ENCODE data around the gene DTL. TPM values are rescaled to one million over a fixed set of nuclear protein-coding genes. Genes with fewer than 3 reads are reported as not detected.

The DTL gene
- polyA plus RNA-seq, 1 of the 3 experiments (the other 2 are of a cell fraction) = 9.3 TPM

Small RNAs within 50 kb of the gene (small RNA-seq; reads per million reads assigned to genes)
- gene MIR3122 (0 reads per million in 7 experiments), gene RF00568 (0 reads per million in 7 experiments), gene RN7SKP98 (0 reads per million in 7 experiments)

Other genes starting within 250 kb of the DTL start
- 4.8 and 6.3 TPM in 2 replicates for gene LPGAT1, start 205.0 kb upstream of the DTL start, polyA plus RNA-seq (2012; rRNA removed)
- gene INTS7, start 191 bp upstream of the DTL start, polyA plus RNA-seq (2012; rRNA removed) = 8.7 and 11.7 TPM in 2 replicates
- 5.4 and 6.1 TPM in 2 replicates for gene PPP2R5A, start 249.7 kb downstream of the DTL start, polyA plus RNA-seq (2012; rRNA removed)

Data from SK-N-SH (cell line).